Spleen (tissue), 11 donors: ENCODE results near the gene HECTD1. TPM values are rescaled to one million over a fixed set of nuclear protein-coding genes. Genes with fewer than 3 reads are reported as not detected.

Source experiments
- DNase-seq: peaks from one replicate; pipeline ENCODE4 v3.0.0-alpha.2; 2020
- H3K27ac ChIP-seq, 8 donors: fragments of 200-600 bp; sonication (generic) in 7 of 8; 1 replicate in 4 of 8; 2 replicates in 4 of 8; pipeline versions ENCODE4 v1.5.0 to v1.8.0; 2016 to 2021; ENCODE audit warnings: inconsistent platforms in 4 of 8, mild to moderate bottlenecking in 4 of 8, moderate library complexity in 1 of 8
- H3K27me3 ChIP-seq, 7 donors: fragments of 200-600 bp; sonication (generic) in 6 of 7; replicated peaks in 1 of 7; 1 replicate in 4 of 7; 2 replicates in 3 of 7; pipeline versions ENCODE4 v1.5.0 to v1.8.0; 2016 to 2021; ENCODE audit warnings: inconsistent platforms in 3 of 7, mild to moderate bottlenecking in 1 of 7
- H3K36me3 ChIP-seq, 6 donors: fragments of 200-600 bp; sonication (generic) in 5 of 6; 1 replicate in 4 of 6; 2 replicates in 2 of 6; pipeline versions ENCODE4 v1.5.0 to v1.8.0; 2016 to 2021; ENCODE audit warnings: inconsistent platforms in 2 of 6
- H3K4me1 ChIP-seq, 6 donors: fragments of 200-600 bp; sonication (generic) in 5 of 6; 1 replicate in 3 of 6; 2 replicates in 3 of 6; pipeline versions ENCODE4 v1.5.0 to v1.8.0; 2016 to 2021; ENCODE audit warnings: inconsistent platforms in 3 of 6
- H3K4me3 ChIP-seq, 8 donors: fragments of 200-600 bp; sonication (generic) in 7 of 8; 1 replicate in 4 of 8; 2 replicates in 4 of 8; pipeline versions ENCODE4 v1.5.0 to v1.8.0; 2016 to 2021; ENCODE audit warnings: inconsistent platforms in 4 of 8, mild to moderate bottlenecking in 4 of 8, moderate library complexity in 2 of 8
- H3K9me3 ChIP-seq, 8 donors: fragments of 200-600 bp; sonication (generic) in 7 of 8; 1 replicate in 4 of 8; 2 replicates in 4 of 8; pipeline versions ENCODE4 v1.5.0 to v1.8.0; 2016 to 2021; ENCODE audit warnings: inconsistent platforms in 4 of 8
- POLR2A ChIP-seq, 3 donors: fragments of 450-650 bp; IDR thresholded peaks; one replicate each; pipeline ENCODE4 v1.5.1; 2017; ENCODE audit warnings: antibody characterized with exemption in 3 of 3, mild to moderate bottlenecking in 1 of 3
- POLR2AphosphoS5 ChIP-seq, 3 donors: sonication (generic); formaldehyde crosslinking; IDR thresholded peaks; one replicate each; pipeline ENCODE4 v1.5.1; 2017; ENCODE audit warnings: antibody characterized with exemption in 3 of 3
- WGBS, 5 donors: extraction: QIAGEN DNeasy Blood & Tissue Kit in 3 of 5; methylation state at CpG; one replicate each; pipeline versions ENCODE4 v1.1.5 to v1.1.7; 2013 to 2018; 5-methylcytosine and 5-hydroxymethylcytosine counted together
- intact Hi-C: fragments of 100-400 bp; cut with DNase I; formaldehyde crosslinking; loops from one replicate; pipeline ENCODE4 v1.15.0; 2023; ENCODE audit warnings: low total_unique reads
- polyA plus RNA-seq, 3 donors: library from polyadenylated mRNA; stranded (reverse); fragments of 200-250 nt; gene quantifications; one replicate each; pipeline ENCODE4 v1.2.1, GENCODE V29; 2013
- total RNA-seq, 7 donors: library from RNA; depleted of rRNA in 3 of 7; stranded (reverse); fragments of >200 nt in 3 of 7; fragmentation: NEBNext Ultra II Directional in 4 of 7; extraction: Animal tissue kit (Norgen Biotek cat#: 25700) in 4 of 7; gene quantifications; one replicate each; pipeline versions ENCODE4 v1.1.0 to v1.2.1, GENCODE V29; 2016 to 2021
- TF ChIP-seq, protein P1 (sequence below), 11 experiments: fragments of 200-600 bp in 7 of 11; fragments of 450-650 bp in 4 of 11; sonication (generic) in 4 of 11; IDR thresholded peaks in 8 of 11; conservative IDR thresholded peaks in 3 of 11; 1 replicate in 7 of 11; 2 replicates in 4 of 11; pipeline versions ENCODE4 v1.4.0 to v1.8.0; 2016 to 2021; ENCODE audit warnings: antibody characterized with exemption in 11 of 11, inconsistent platforms in 4 of 11, mild to moderate bottlenecking in 1 of 11
- donor health status: healthy with polysubstance abuse.
- donor health status: DM: no; HTN: no; CAD: no; lungs with moderate emphysema.
- donor health status: DM: no; HTN: no; CAD: no.
- donor health status: Bipolar disorder and iron deficiency.
- donor health status: healthy.
- donor health status: DM: no; HTN: no; CAD: no.
- donor health status: DM: yes; HTN: yes; CAD: no.

The HECTD1 gene
- total and polyA plus RNA-seq, 10 donors: 27.6 to 176 (median 145) TPM

DNA sequence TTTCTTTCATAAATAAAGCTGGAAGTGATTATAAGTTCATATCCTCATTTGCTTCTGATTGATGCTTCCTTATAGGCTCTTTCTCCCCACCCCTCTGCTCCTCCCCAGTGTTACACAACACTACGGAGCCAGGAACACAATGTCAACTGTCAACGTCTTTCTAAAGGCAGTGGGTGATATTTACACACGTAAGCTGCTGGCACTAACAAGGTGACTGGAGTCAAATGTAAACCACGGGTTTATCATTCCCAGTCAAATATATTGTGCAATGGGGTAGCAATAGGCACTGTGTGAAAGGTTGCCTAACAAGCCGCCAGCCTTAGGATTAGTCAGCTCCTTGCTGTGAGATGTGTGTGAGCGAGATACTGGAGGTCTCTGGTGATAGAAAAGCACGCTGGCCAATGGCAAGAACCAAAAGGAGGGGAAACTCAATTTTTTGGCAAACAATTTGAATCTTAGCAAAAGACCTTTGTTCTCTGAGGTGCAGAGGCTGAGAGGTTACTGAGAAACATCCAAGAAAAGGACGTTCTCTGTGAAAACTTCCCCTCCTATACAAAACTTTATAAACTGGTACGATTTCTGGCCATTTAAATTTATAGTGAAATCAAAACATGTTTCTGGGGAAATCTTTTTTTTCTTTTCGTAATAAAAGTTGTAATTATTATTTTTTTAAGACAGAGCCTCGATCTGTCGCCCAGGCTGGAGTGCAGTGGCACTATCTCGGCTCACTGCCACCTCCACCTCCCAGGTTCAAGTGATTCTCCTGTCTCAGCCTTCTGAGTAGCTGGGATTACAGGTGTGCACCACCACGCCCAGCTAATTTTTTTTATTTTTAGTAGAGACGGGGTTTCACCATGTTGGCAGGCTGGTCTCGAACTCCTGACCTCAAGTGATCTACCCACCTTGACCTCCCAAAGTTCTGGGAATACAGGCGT is 22.3 kb upstream of the HECTD1 start:
- DNase-seq: no peak
- Histone ChIP-seq H3K4me1 (peaks cover 0 to 16% (median 5%) of the 10 kb centered on the region in 6 donors), H3K36me3 (no peaks in the 10 kb centered on the region), H3K27me3 (no peaks in the 10 kb centered on the region), H3K4me3 (peak overlapping the region in 2 of 8 donors; percentile 16 to 34), H3K9me3 (peaks cover 0 to under 1% (median 0%) of the 10 kb centered on the region in 8 donors), H3K27ac (peak overlapping the region in 2 of 8 donors; percentile 23 to 39)
- intact Hi-C loops: no loop called here
- TF ChIP-seq POLR2A (IDR thresholded peaks at IDR 0.05) (no peak), POLR2AphosphoS5 (IDR thresholded peaks at IDR 0.05) (peak in 1 of 3 donors; percentile 73)
- TF ChIP-seq, protein P1, sequence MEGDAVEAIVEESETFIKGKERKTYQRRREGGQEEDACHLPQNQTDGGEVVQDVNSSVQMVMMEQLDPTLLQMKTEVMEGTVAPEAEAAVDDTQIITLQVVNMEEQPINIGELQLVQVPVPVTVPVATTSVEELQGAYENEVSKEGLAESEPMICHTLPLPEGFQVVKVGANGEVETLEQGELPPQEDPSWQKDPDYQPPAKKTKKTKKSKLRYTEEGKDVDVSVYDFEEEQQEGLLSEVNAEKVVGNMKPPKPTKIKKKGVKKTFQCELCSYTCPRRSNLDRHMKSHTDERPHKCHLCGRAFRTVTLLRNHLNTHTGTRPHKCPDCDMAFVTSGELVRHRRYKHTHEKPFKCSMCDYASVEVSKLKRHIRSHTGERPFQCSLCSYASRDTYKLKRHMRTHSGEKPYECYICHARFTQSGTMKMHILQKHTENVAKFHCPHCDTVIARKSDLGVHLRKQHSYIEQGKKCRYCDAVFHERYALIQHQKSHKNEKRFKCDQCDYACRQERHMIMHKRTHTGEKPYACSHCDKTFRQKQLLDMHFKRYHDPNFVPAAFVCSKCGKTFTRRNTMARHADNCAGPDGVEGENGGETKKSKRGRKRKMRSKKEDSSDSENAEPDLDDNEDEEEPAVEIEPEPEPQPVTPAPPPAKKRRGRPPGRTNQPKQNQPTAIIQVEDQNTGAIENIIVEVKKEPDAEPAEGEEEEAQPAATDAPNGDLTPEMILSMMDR (IDR thresholded peaks at IDR 0.05 in 8 of 11, conservative IDR thresholded peaks at IDR 0.05 in 3 of 11): no peak
- WGBS, 5 donors: 52 to 66% (median 55%) methylated on average over 17 of the region's 17 CpGs

DNA sequence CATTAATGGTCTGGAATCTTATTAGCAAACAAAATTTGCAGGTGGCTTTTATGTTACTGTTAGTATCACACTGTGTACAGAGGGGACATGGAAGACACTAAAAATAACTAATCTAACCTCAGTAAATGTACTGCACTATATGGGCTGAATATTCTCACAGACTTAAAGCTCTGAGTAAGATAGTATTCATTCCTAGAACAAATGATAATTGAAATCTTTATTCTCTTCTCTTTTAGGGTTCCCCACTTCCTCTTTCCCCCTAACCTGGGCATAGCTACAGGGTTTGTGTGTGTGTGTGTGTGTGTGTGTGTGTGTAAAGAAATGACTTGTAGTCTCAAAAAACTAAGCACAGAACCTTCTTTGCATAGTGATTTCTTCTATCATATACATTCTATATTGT is 21.4 kb upstream of the HECTD1 start:
- no peaks in the 10 kb centered on the region for H3K36me3 ChIP-seq
- H3K27me3 ChIP-seq: no peaks in the 10 kb centered on the region
- peaks cover 0 to 4% (median 0%) of the 10 kb centered on the region in 8 donors for H3K9me3 ChIP-seq
- H3K4me1 ChIP-seq: peaks cover 0 to 16% (median 5%) of the 10 kb centered on the region in 6 donors
- intact Hi-C loops: no loop called here
- no peak for TF ChIP-seq POLR2AphosphoS5 (IDR thresholded peaks at IDR 0.05)
- TF ChIP-seq, protein P1 (IDR thresholded peaks at IDR 0.05 in 8 of 11, conservative IDR thresholded peaks at IDR 0.05 in 3 of 11): no peak
- TF ChIP-seq POLR2A (IDR thresholded peaks at IDR 0.05): no peak
- DNase-seq: no peak
- H3K4me3 ChIP-seq: no peak overlapping the region
- H3K27ac ChIP-seq: no peak overlapping the region

DNA sequence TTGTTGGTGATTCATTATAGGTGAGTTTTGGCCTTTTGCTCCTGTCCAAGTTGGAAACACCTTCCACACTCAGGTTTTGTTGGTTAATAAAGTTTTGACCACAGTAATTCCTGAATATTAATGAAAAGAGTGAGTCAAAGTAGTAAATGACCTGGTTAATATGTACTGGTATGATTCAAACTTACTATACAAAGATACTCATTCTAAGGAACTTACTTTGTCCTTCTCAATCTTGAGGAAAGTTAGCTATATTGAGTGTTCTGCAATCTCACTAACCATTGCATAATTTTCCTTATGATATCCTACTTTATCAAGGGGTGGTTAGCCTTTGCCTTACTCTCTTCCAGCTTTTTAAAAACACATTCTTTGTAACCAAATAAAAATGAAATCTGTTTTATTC is 20.9 kb upstream of the HECTD1 start:
- Histone ChIP-seq H3K4me1 (peaks cover 0 to 16% (median 5%) of the 10 kb centered on the region in 6 donors), H3K9me3 (peaks cover 0 to 4% (median 0%) of the 10 kb centered on the region in 8 donors), H3K36me3 (no peaks in the 10 kb centered on the region), H3K27ac (no peak overlapping the region), H3K4me3 (no peak overlapping the region), H3K27me3 (no peaks in the 10 kb centered on the region)
- no peak for TF ChIP-seq POLR2AphosphoS5 (IDR thresholded peaks at IDR 0.05)
- TF ChIP-seq, protein P1 (IDR thresholded peaks at IDR 0.05 in 8 of 11, conservative IDR thresholded peaks at IDR 0.05 in 3 of 11): no peak
- no peak for TF ChIP-seq POLR2A (IDR thresholded peaks at IDR 0.05)
- no peak for DNase-seq
- intact Hi-C loops: no loop called here

DNA sequence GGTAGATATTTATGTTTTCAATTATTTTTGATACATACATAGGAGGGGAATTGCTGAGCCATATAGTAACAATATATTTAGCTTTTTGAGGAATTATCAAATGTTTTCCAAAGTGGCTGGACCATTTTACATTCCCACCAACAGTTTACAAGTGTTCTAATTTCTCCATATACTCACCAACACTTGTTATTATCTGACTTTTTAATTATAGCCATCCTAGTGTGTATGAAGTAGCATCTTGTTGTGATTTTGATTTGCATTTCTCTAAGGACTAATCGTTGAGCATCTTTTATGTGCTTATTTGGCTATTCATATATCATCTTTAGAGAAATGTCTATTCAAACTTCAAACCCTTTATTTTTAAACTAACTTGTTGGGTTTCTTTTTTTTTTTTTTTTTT is 17.2 kb upstream of the HECTD1 start:
- WGBS, 5 donors: 77 to 95% (median 89%) methylated on average over 1 of the region's 1 CpG
- no peaks in the 10 kb centered on the region for H3K36me3 ChIP-seq
- no peak overlapping the region for H3K27ac ChIP-seq
- DNase-seq: no peak
- peaks cover 0 to 4% (median 0%) of the 10 kb centered on the region in 8 donors for H3K9me3 ChIP-seq
- no peak overlapping the region for H3K4me3 ChIP-seq
- H3K27me3 ChIP-seq: no peaks in the 10 kb centered on the region
- intact Hi-C loops: no loop called here
- H3K4me1 ChIP-seq: peaks cover 0 to 12% (median 4%) of the 10 kb centered on the region in 6 donors
- TF ChIP-seq POLR2A (IDR thresholded peaks at IDR 0.05) (no peak), POLR2AphosphoS5 (IDR thresholded peaks at IDR 0.05) (no peak)
- TF ChIP-seq, protein P1 (IDR thresholded peaks at IDR 0.05 in 8 of 11, conservative IDR thresholded peaks at IDR 0.05 in 3 of 11): no peak
